Peyer's patch (tissue), 4 donors: Measurements from ENCODE around the gene RAMP3. TPM values are rescaled to one million over a fixed set of nuclear protein-coding genes. Genes with fewer than 3 reads are reported as not detected.
A peak's percentile ranks its signal among the peaks of the same experiment; 100 is the strongest.

Source experiments
- DNase-seq, 3 donors: peaks; one replicate each; pipeline ENCODE4 v3.0.0-alpha.2; 2017 to 2019
- H3K27ac ChIP-seq, 4 donors: fragments of 200-600 bp; sonication (generic); one replicate each; pipeline ENCODE4 v1.5.1; 2016 to 2019
- H3K27me3 ChIP-seq, 2 donors: fragments of 200-600 bp; sonication (generic); one replicate each; pipeline ENCODE4 v1.5.1; 2019
- H3K36me3 ChIP-seq, 3 donors: fragments of 200-600 bp; sonication (generic); one replicate each; pipeline ENCODE4 v1.5.1; 2016 to 2019
- H3K4me1 ChIP-seq, 4 donors: fragments of 200-600 bp; sonication (generic); one replicate each; pipeline ENCODE4 v1.5.1; 2016 to 2019
- H3K4me3 ChIP-seq, 4 donors: fragments of 200-600 bp; sonication (generic); 1 replicate in 3 of 4; 2 replicates in 1 of 4; pipeline ENCODE4 v1.5.1; 2016 to 2019; ENCODE audit warnings: mild to moderate bottlenecking in 1 of 4
- H3K9me3 ChIP-seq, 4 donors: fragments of 200-600 bp; sonication (generic); one replicate each; pipeline ENCODE4 v1.5.1; 2016 to 2019; ENCODE audit warnings: mild to moderate bottlenecking in 1 of 4
- POLR2A ChIP-seq, 2 donors: fragments of 450-650 bp; IDR thresholded peaks; one replicate each; pipeline ENCODE4 v1.5.1; 2017; ENCODE audit warnings: antibody characterized with exemption in 2 of 2, mild to moderate bottlenecking in 2 of 2, moderate library complexity in 2 of 2
- total RNA-seq, 4 donors: library from RNA; depleted of rRNA; stranded (reverse); fragments of >200 nt; gene quantifications; one replicate each; pipeline ENCODE4 v1.1.0, GENCODE V29; 2016
- TF ChIP-seq, protein P1 (sequence below), 6 experiments: fragments of 450-650 bp in 4 of 6; fragments of 200-600 bp in 2 of 6; sonication (generic) in 1 of 6; IDR thresholded peaks; one replicate each; pipeline ENCODE4 v1.5.1; 2017 to 2019; ENCODE audit warnings: antibody characterized with exemption in 6 of 6, mild to moderate bottlenecking in 3 of 6, moderate library complexity in 1 of 6

RAMP3 gene
- total RNA-seq, 4 donors from 2014 or later, result 8.6 to 89.1 (median 20.1) TPM

DNA sequence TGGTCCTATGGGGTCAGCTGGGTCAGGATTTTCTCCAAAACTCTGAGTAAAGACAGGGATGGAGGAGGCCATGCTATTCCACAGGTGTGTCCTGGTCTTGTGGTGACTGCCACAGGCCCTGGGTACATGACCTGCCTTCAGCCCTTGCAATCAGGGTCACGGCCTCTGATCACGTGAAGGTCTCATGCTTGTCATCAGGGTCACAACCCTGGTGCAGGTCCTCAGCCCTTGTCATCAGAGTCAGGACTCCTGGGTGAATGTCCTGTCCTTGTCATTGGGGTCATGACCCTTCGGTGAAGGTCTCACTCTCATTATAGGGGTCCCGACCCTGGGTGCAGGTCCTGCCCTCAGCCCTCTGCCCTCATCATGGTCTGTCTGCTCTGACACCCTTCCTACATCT lies 24.2 kb upstream of the RAMP3 start:
- H3K4me3 ChIP-seq, result no peak overlapping the region
- TF ChIP-seq POLR2A (IDR thresholded peaks at IDR 0.05), result no peak
- TF ChIP-seq, protein P1, sequence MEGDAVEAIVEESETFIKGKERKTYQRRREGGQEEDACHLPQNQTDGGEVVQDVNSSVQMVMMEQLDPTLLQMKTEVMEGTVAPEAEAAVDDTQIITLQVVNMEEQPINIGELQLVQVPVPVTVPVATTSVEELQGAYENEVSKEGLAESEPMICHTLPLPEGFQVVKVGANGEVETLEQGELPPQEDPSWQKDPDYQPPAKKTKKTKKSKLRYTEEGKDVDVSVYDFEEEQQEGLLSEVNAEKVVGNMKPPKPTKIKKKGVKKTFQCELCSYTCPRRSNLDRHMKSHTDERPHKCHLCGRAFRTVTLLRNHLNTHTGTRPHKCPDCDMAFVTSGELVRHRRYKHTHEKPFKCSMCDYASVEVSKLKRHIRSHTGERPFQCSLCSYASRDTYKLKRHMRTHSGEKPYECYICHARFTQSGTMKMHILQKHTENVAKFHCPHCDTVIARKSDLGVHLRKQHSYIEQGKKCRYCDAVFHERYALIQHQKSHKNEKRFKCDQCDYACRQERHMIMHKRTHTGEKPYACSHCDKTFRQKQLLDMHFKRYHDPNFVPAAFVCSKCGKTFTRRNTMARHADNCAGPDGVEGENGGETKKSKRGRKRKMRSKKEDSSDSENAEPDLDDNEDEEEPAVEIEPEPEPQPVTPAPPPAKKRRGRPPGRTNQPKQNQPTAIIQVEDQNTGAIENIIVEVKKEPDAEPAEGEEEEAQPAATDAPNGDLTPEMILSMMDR (IDR thresholded peaks at IDR 0.05), result no peak

DNA sequence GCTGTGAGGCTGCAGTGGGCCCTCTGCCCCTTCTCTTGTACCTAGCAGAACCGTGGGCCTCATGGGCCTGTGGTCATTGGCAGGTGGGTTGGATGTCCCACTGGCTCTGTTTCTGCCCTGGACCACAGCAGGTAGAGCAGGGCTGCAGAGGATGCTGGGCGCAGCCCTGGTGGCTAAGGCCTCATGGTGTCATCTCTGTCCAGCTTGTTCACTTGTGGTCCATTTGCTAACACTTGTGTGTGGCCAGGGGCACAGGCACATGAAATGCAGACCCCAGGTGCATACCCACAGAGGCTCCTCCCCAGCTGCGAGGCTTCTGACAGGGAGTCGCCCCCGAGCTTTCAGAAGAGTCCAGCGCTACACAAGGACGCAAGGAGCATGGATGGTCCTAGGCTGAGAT lies 23.7 kb upstream of the RAMP3 start:
- H3K27me3 ChIP-seq, result no peaks in the 10 kb centered on the region
- TF ChIP-seq, protein P1 (IDR thresholded peaks at IDR 0.05), result no peak
- TF ChIP-seq POLR2A (IDR thresholded peaks at IDR 0.05), result no peak
- no peaks in the 10 kb centered on the region for H3K9me3 ChIP-seq
- H3K27ac ChIP-seq, result no peak overlapping the region
- no peaks in the 10 kb centered on the region for H3K36me3 ChIP-seq
- DNase-seq, result no peak
- H3K4me3 ChIP-seq, result no peak overlapping the region
- peaks cover 0 to 2% (median 0%) of the 10 kb centered on the region in 4 donors for H3K4me1 ChIP-seq

More for the DNA sequence above, 24.2 kb upstream of the RAMP3 start:
- Histone ChIP-seq H3K9me3 (no peaks in the 10 kb centered on the region), H3K27ac (no peak overlapping the region), H3K27me3 (no peaks in the 10 kb centered on the region), H3K4me1 (no peaks in the 10 kb centered on the region), H3K36me3 (no peaks in the 10 kb centered on the region)
- no peak for DNase-seq

DNA sequence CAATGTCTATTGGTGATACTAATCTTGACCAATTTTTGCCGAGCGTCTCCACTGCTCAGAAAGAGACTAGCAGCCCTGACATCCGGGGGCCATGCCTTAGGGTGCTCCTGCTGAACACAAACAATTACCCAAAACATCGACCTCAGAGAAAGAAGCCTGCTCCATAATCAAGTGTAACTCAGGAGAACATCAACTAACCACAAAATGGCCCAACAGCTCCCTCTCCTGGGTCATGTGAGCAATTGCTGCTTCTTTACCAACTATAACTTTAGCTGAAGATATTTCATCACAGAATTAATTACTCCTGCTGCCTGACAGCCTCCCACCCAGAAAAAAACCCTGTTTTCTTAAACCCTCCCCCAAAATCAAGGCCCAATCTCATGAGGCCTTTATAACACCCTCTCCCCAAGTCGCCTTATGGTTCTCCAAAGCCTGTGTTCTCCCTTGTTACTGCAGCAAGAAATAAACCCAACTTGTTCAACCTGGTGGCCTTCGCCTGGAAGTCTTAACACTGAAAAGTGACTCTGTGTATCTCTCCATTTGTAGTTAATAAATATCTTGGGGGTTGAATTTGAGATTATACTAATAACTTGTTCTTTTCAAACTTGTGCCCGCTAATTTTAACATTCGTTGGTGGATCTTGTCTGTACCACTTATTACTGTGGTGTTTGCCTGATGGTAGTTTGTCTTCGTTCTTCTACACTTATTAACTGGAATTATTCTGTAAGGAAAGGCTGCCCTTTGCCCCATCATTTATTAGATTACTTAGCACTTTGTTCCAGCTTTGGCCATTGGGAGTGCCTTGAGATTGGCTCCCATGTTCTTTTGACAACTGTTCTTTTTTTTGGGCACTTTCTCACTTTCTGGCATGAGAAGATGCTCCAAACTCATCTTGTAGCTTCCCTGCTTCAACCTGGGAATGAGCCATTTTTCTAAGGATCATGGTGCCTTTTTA lies 21.2 kb upstream of the RAMP3 start:
- TF ChIP-seq, protein P1 (IDR thresholded peaks at IDR 0.05), result peak; percentile 70 to 97 (median 92)
- TF ChIP-seq POLR2A (IDR thresholded peaks at IDR 0.05), result no peak
- H3K4me1 ChIP-seq, result peaks cover 0 to 4% (median 0%) of the 10 kb centered on the region in 4 donors
- no peaks in the 10 kb centered on the region for H3K9me3 ChIP-seq
- no peaks in the 10 kb centered on the region for H3K27me3 ChIP-seq
- H3K4me3 ChIP-seq, result no peak overlapping the region
- H3K27ac ChIP-seq, result peak overlapping the region in 3 of 4 donors; percentile 10 to 67 (median 51)
- no peaks in the 10 kb centered on the region for H3K36me3 ChIP-seq
- DNase-seq, result peak in 2 of 3 donors; percentile 43 to 72

DNA sequence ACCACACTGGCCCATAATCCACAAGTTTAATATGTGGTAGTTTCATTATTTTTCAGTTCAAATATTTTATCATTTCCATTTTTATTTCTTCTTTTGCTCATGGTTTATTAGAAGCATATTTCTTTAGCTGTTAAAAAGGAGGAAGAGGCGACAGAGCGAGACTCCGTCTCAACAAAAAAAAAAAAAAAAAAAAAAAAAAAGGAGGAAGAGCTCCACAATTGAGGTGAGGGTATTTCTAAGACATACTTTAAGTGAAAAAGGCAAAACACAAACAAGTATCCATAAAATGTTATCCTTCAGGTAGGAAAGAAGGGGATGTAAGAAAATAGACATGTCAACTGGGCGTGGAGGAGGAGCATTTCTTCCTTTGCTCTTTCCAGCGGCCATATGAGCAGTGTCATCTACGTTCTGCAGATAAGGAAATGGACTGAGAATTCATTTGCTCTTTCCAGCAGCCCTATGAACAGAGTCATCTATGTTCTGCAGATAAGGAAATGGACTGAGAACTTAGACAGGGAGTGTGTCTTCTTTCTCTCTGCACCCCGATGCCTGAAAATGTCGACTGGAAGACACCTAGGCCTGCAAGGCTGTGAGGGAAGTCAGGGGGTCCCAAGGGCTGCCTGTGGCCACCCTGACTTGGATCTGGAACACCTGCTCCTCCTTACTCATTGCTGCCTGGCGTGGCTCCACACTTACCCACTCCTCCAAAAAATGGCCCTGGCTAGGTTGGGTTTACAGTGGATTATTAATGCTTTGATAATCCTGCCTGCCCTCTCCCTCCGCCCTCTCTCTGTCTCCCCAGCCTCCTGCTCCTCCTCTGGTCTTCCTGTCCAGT lies 18.9 kb upstream of the RAMP3 start:
- H3K27me3 ChIP-seq, result no peaks in the 10 kb centered on the region

DNA sequence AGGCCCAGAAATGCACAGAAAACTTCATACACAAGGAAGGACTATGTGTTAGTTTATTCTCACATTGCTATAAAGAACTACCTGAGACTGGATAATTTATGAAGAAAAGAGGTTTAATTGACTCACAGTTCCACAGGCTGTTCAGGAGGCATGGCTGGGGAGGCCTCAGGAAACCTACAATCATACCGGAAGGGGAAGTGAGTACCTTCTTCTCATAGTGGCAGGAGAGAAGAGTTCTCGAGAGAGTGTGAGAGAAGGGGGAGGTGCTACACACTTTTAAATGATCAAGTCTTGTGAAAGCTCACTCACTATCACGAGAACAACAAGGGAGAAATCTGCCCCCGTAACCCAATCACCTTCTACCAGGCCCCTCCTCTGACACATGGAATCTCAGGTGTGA lies 16.8 kb upstream of the RAMP3 start:
- Histone ChIP-seq H3K9me3 (no peaks in the 10 kb centered on the region), H3K27ac (no peak overlapping the region), H3K4me3 (no peak overlapping the region), H3K27me3 (no peaks in the 10 kb centered on the region), H3K4me1 (peaks cover 0 to 4% (median 0%) of the 10 kb centered on the region in 4 donors), H3K36me3 (no peaks in the 10 kb centered on the region)
- DNase-seq, result no peak
- TF ChIP-seq, protein P1 (IDR thresholded peaks at IDR 0.05), result no peak
- TF ChIP-seq POLR2A (IDR thresholded peaks at IDR 0.05), result no peak

More for the DNA sequence above, 18.9 kb upstream of the RAMP3 start:
- Histone ChIP-seq H3K9me3 (no peaks in the 10 kb centered on the region), H3K36me3 (no peaks in the 10 kb centered on the region), H3K4me3 (no peak overlapping the region), H3K27ac (peak overlapping the region in 1 of 4 donors; percentile 15), H3K4me1 (peaks cover 0 to 4% (median 0%) of the 10 kb centered on the region in 4 donors)
- no peak for DNase-seq
- TF ChIP-seq, protein P1 (IDR thresholded peaks at IDR 0.05), result no peak
